CD4-positive, alpha-beta memory T cell (primary cell): Measurements from ENCODE around the gene KLRC1. TPM values are rescaled to one million over a fixed set of nuclear protein-coding genes. Genes with fewer than 3 reads are reported as not detected.
"Not testable (repeated sequence)": the region's sequence is repeated elsewhere in the genome, so short reads cannot be mapped to it uniquely, and the experiment has no call there.

Experiments
- CTCF ChIA-PET: fragments of 350-600 bp; sonication (Branson Sonifier 250); formaldehyde crosslinking; loops from one replicate; lab custom pipeline; 2021; ENCODE audit warnings: inconsistent platforms; ENCODE audit not compliant: partially characterized antibody; lab: Charles Lee
- POLR2A ChIA-PET: fragments of 350-600 bp; sonication (Branson Sonifier 250); formaldehyde crosslinking; loops from one replicate; lab custom pipeline; 2021; ENCODE audit not compliant: partially characterized antibody; lab: Charles Lee
- DNase-seq, 5 donors: peaks; one replicate each; pipeline versions ENCODE4 v3.0.0 to v3.0.0-alpha.2; 2020 to 2022; ENCODE audit warnings: mixed read lengths in 1 of 5
- H3K27ac ChIP-seq: one replicate; pipeline ENCODE4 v1.7.0; 2013; ENCODE audit warnings: low read depth, low read length
- H3K27me3 ChIP-seq: 2 replicates; pipeline ENCODE4 v1.7.0; 2013; ENCODE audit warnings: mild to moderate bottlenecking, low read length, moderate library complexity; ENCODE audit not compliant: insufficient read depth
- H3K36me3 ChIP-seq: 2 replicates; pipeline ENCODE4 v1.7.0; 2013; ENCODE audit warnings: mild to moderate bottlenecking, low read length, moderate library complexity; ENCODE audit not compliant: insufficient read depth
- H3K4me1 ChIP-seq: 2 replicates; pipeline ENCODE4 v1.7.0; 2013; ENCODE audit warnings: mild to moderate bottlenecking, low read length, moderate library complexity; ENCODE audit not compliant: insufficient read depth
- H3K4me3 ChIP-seq, 2 donors: one replicate each; pipeline ENCODE4 v1.7.0; 2013; ENCODE audit warnings: low read length in 2 of 2, mild to moderate bottlenecking in 1 of 2
- H3K9me3 ChIP-seq, 2 donors: one replicate each; pipeline ENCODE4 v1.7.0; 2013; ENCODE audit warnings: low read length in 2 of 2, control low read depth in 1 of 2; ENCODE audit not compliant: control insufficient read depth in 1 of 2
- H3K27ac Mint-ChIP-seq, 7 donors: one replicate each; pipeline ENCODE4 v1.8.0; 2020 to 2021; ENCODE audit warnings: mixed read lengths in 7 of 7, mild to moderate bottlenecking in 6 of 7, inconsistent platforms in 3 of 7, moderate library complexity in 3 of 7
- H3K27me3 Mint-ChIP-seq, 2 donors: one replicate each; pipeline ENCODE4 v1.8.0; 2020 to 2021; ENCODE audit warnings: mixed read lengths in 2 of 2
- H3K36me3 Mint-ChIP-seq, 2 donors: one replicate each; pipeline ENCODE4 v1.8.0; 2020 to 2021; ENCODE audit warnings: mixed read lengths in 2 of 2, inconsistent platforms in 1 of 2, mild to moderate bottlenecking in 1 of 2
- H3K4me1 Mint-ChIP-seq, 4 donors: one replicate each; pipeline ENCODE4 v1.8.0; 2020 to 2021; ENCODE audit warnings: mixed read lengths in 4 of 4, mild to moderate bottlenecking in 1 of 4
- H3K4me3 Mint-ChIP-seq, 8 donors: one replicate each; pipeline ENCODE4 v1.8.0; 2020 to 2021; ENCODE audit warnings: mixed read lengths in 8 of 8, mild to moderate bottlenecking in 7 of 8, moderate library complexity in 6 of 8, inconsistent platforms in 3 of 8
- H3K9me3 Mint-ChIP-seq, 8 donors: one replicate each; pipeline ENCODE4 v1.8.0; 2020 to 2021; ENCODE audit warnings: mixed read lengths in 8 of 8, mild to moderate bottlenecking in 5 of 8, inconsistent platforms in 3 of 8, moderate library complexity in 1 of 8
- intact Hi-C: fragments of 100-400 bp; cut with micrococcal nuclease; formaldehyde crosslinking; loops from one replicate; pipeline ENCODE4 v1.15.1; 2023
- polyA plus RNA-seq, 2 donors: library from polyadenylated mRNA; unstranded; fragments of 300-500 nt; fragmentation: Illumina TruSeq; gene quantifications; one replicate each; pipeline ENCODE4 v1.2.3, GENCODE V29; 2021
- total RNA-seq, 2 experiments: library from RNA; stranded (reverse); gene quantifications; one replicate each; pipeline ENCODE4 v1.2.3, GENCODE V29; 2021

The KLRC1 gene
- total and polyA plus RNA-seq, 4 experiments from 2014 or later, result not detected

GRCh38 chr12:10441144-10441543, 12.0 kb downstream of the KLRC1 start:
- H3K4me3 ChIP-seq, CTCF ChIA-PET, H3K27me3 ChIP-seq, H3K9me3 Mint-ChIP-seq, H3K36me3 ChIP-seq, H3K36me3 Mint-ChIP-seq, H3K27ac ChIP-seq, H3K4me3 Mint-ChIP-seq, H3K27me3 Mint-ChIP-seq, H3K9me3 ChIP-seq, DNase-seq, H3K4me1 ChIP-seq, H3K27ac Mint-ChIP-seq, POLR2A ChIA-PET, intact Hi-C loops, H3K4me1 Mint-ChIP-seq: not testable (repeated sequence)

GRCh38 chr12:10439608-10440274, 13.4 kb downstream of the KLRC1 start:
- DNase-seq, H3K27ac Mint-ChIP-seq, H3K9me3 Mint-ChIP-seq, H3K27ac ChIP-seq, H3K27me3 Mint-ChIP-seq, H3K36me3 ChIP-seq, H3K27me3 ChIP-seq, H3K4me3 ChIP-seq, CTCF ChIA-PET, POLR2A ChIA-PET, intact Hi-C loops, H3K4me1 Mint-ChIP-seq, H3K4me1 ChIP-seq, H3K9me3 ChIP-seq, H3K36me3 Mint-ChIP-seq, H3K4me3 Mint-ChIP-seq: not testable (repeated sequence)

- H3K4me3 Mint-ChIP-seq, POLR2A ChIA-PET, H3K4me1 ChIP-seq, H3K27me3 Mint-ChIP-seq, H3K4me3 ChIP-seq, H3K27me3 ChIP-seq, CTCF ChIA-PET, H3K9me3 ChIP-seq, DNase-seq, H3K9me3 Mint-ChIP-seq, intact Hi-C loops, H3K27ac ChIP-seq, H3K27ac Mint-ChIP-seq, H3K36me3 Mint-ChIP-seq, H3K36me3 ChIP-seq, H3K4me1 Mint-ChIP-seq: not testable (repeated sequence)
Measured at GRCh38 chr12:10437601-10438000, 15.6 kb downstream of the KLRC1 start.

- H3K36me3 ChIP-seq, DNase-seq, CTCF ChIA-PET, H3K9me3 Mint-ChIP-seq, H3K36me3 Mint-ChIP-seq, POLR2A ChIA-PET, H3K27ac Mint-ChIP-seq, H3K27me3 ChIP-seq, H3K9me3 ChIP-seq, intact Hi-C loops, H3K27me3 Mint-ChIP-seq, H3K27ac ChIP-seq, H3K4me1 Mint-ChIP-seq, H3K4me1 ChIP-seq, H3K4me3 ChIP-seq, H3K4me3 Mint-ChIP-seq: not testable (repeated sequence)
Measured at GRCh38 chr12:10435816-10436215, 17.4 kb downstream of the KLRC1 start, which contains the start of gene KLRC2. Gene KLRC2 (minus strand): TSS chr12:10436010. CDS start chr12:10435986, 24 bp downstream.

GRCh38 chr12:10430623-10431022, 22.6 kb downstream of the KLRC1 start:
- POLR2A ChIA-PET, DNase-seq, H3K4me1 ChIP-seq, H3K9me3 Mint-ChIP-seq, intact Hi-C loops, H3K4me1 Mint-ChIP-seq, H3K9me3 ChIP-seq, CTCF ChIA-PET, H3K4me3 Mint-ChIP-seq, H3K27me3 Mint-ChIP-seq, H3K4me3 ChIP-seq, H3K36me3 ChIP-seq, H3K27ac ChIP-seq, H3K27me3 ChIP-seq, H3K36me3 Mint-ChIP-seq, H3K27ac Mint-ChIP-seq: not testable (repeated sequence)

GRCh38 chr12:10425938-10426337, 27.2 kb downstream of the KLRC1 start:
- CTCF ChIA-PET, H3K9me3 ChIP-seq, H3K27ac Mint-ChIP-seq, H3K27me3 ChIP-seq, H3K36me3 Mint-ChIP-seq, H3K36me3 ChIP-seq, H3K27ac ChIP-seq, DNase-seq, H3K4me3 Mint-ChIP-seq, H3K4me3 ChIP-seq, H3K4me1 ChIP-seq, intact Hi-C loops, H3K27me3 Mint-ChIP-seq, H3K4me1 Mint-ChIP-seq, H3K9me3 Mint-ChIP-seq, POLR2A ChIA-PET: not testable (repeated sequence)

- H3K4me1 Mint-ChIP-seq, H3K27ac ChIP-seq, intact Hi-C loops, H3K27me3 Mint-ChIP-seq, H3K36me3 ChIP-seq, CTCF ChIA-PET, H3K27ac Mint-ChIP-seq, H3K4me1 ChIP-seq, H3K9me3 ChIP-seq, H3K36me3 Mint-ChIP-seq, H3K9me3 Mint-ChIP-seq, H3K4me3 ChIP-seq, H3K4me3 Mint-ChIP-seq, POLR2A ChIA-PET, H3K27me3 ChIP-seq, DNase-seq: not testable (repeated sequence)
Measured at GRCh38 chr12:10424260-10424899, 28.8 kb downstream of the KLRC1 start.
